PC-9 (cell line): ENCODE data around the gene MERTK. TPM values are rescaled to one million over a fixed set of nuclear protein-coding genes. Genes with fewer than 3 reads are reported as not detected.
"Not testable (repeated sequence)": the region's sequence is repeated elsewhere in the genome, so short reads cannot be mapped to it uniquely, and the experiment has no call there.

Experiments
- BruUV-seq: library from RNA; stranded (reverse); fragments of 400-500 nt; replicated peaks from 2 replicates; lab custom pipeline; 2021; lab: Mats Ljungman, UMichigan
- CTCF ChIA-PET: fragments of 300-600 bp; sonication (Branson Sonifier 250); formaldehyde crosslinking; loops from one replicate; lab custom pipeline; 2022; ENCODE audit warnings: antibody characterized with exemption; lab: Charles Lee
- POLR2A ChIA-PET: fragments of 300-600 bp; sonication (Branson Sonifier 250); formaldehyde crosslinking; loops from one replicate; lab custom pipeline; 2022; ENCODE audit warnings: antibody characterized with exemption; ENCODE audit not compliant: unreplicated experiment; lab: Charles Lee
- DNase-seq, 2 experiments: peaks; one replicate each; pipeline versions ENCODE4 v3.0.0 to v3.0.0-alpha.2; 2015 to 2022; ENCODE audit warnings: mixed read lengths in 1 of 2
- H2AFZ ChIP-seq: fragments of 200-600 bp; sonication (generic); 2 replicates; pipeline ENCODE4 v1.8.1; 2017; ENCODE audit warnings: antibody characterized with exemption
- H3F3A ChIP-seq: fragments of 200-600 bp; sonication (generic); 2 replicates; pipeline ENCODE4 v1.8.1; 2017; ENCODE audit warnings: antibody characterized with exemption, mild to moderate bottlenecking, low read depth; ENCODE audit not compliant: insufficient read depth
- H3K27ac ChIP-seq: fragments of 200-600 bp; sonication (generic); 2 replicates; pipeline ENCODE4 v1.6.1; 2016; ENCODE audit warnings: mixed run types
- H3K27me3 ChIP-seq: fragments of 200-600 bp; sonication (generic); 2 replicates; pipeline ENCODE4 v1.6.1; 2016; ENCODE audit warnings: low read depth, mixed run types; ENCODE audit not compliant: insufficient read depth
- H3K36me3 ChIP-seq: fragments of 200-600 bp; sonication (generic); 2 replicates; pipeline ENCODE4 v1.6.1; 2016; ENCODE audit warnings: low read depth, mixed run types
- H3K4me1 ChIP-seq: fragments of 200-600 bp; sonication (generic); replicated peaks from 2 replicates; pipeline ENCODE4 v1.6.1; 2016; ENCODE audit warnings: mixed run types; ENCODE audit not compliant: insufficient read depth
- H3K4me2 ChIP-seq: fragments of 200-600 bp; sonication (generic); 2 replicates; pipeline ENCODE4 v1.6.1; 2017; ENCODE audit warnings: mixed run types
- H3K4me3 ChIP-seq: fragments of 200-600 bp; sonication (generic); 2 replicates; pipeline ENCODE4 v1.6.1; 2016; ENCODE audit warnings: mixed run types
- H3K79me2 ChIP-seq: fragments of 200-600 bp; sonication (generic); 2 replicates; pipeline ENCODE4 v1.6.1; 2017; ENCODE audit warnings: low read depth, mixed run types
- H3K9me2 ChIP-seq: fragments of 200-600 bp; sonication (generic); 2 replicates; pipeline ENCODE4 v1.8.1; 2017; ENCODE audit warnings: mild to moderate bottlenecking; ENCODE audit not compliant: insufficient read depth
- H3K9me3 ChIP-seq: fragments of 200-600 bp; sonication (generic); 2 replicates; pipeline ENCODE4 v1.8.1; 2016; ENCODE audit warnings: low read depth; ENCODE audit not compliant: insufficient read depth
- H4K20me1 ChIP-seq: fragments of 200-600 bp; sonication (generic); 2 replicates; pipeline ENCODE4 v1.8.1; 2017; ENCODE audit not compliant: insufficient read depth
- EZH2 ChIP-seq: fragments of 200-600 bp; sonication (generic); IDR thresholded peaks from 2 replicates; pipeline ENCODE4 v1.8.0; 2017; ENCODE audit warnings: antibody characterized with exemption, low read depth
- intact Hi-C: fragments of 100-400 bp; cut with micrococcal nuclease; formaldehyde crosslinking; loops from one replicate; pipeline ENCODE4 v1.10.0; 2022; ENCODE audit not compliant: unreplicated experiment
- total RNA-seq: library from RNA; stranded (reverse); gene quantifications from 2 replicates; pipeline ENCODE4 v1.2.3, GENCODE V29; 2021
- TF ChIP-seq, protein P1 (sequence below): fragments of 200-600 bp; sonication (generic); conservative IDR thresholded peaks from 2 replicates; pipeline ENCODE4 v1.6.1; 2017; ENCODE audit warnings: mixed run types, antibody characterized with exemption, mild to moderate bottlenecking, moderate library complexity

Gene MERTK
- total RNA-seq, 1 experiment from 2014 or later = 1.6 TPM

DNA sequence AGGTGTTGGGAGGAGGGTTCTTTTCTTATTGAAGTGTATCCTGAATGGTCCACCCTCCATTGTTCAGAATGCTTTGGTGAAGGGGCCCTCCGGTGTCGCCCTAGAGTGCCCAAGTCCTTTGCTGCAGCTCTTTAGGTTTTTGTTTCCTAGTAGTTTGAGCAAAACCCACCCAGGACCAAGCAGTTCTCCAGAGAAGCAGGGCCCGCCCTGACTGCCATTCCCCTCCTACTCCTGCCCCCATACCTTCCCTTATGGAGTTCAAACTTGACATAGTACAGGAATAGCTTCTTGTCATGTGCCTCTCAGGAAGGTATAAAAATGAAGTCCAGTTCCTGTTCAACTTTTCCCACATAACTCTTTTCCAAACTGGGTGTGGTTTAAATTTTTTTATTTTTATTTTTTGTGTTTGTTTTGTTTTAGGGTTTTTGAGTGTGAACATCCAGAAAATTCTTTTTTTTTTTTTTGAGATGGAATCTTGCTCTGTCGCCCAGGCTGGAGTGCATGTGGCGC lies 5.6 kb downstream of the MERTK start:
- Histone ChIP-seq H3K4me1 (peaks cover 12% of the 10 kb centered on the region), H3K36me3 (no peaks in the 10 kb centered on the region), H3K79me2 (no peaks in the 10 kb centered on the region), H2AFZ (no peak overlapping the region), H3K27me3 (no peaks in the 10 kb centered on the region), H3K9me3 (no peaks in the 10 kb centered on the region), H3F3A (peaks cover 29% of the 10 kb centered on the region), H4K20me1 (no peaks in the 10 kb centered on the region), H3K9me2 (no peaks in the 10 kb centered on the region), H3K4me3 (no peak overlapping the region), H3K4me2 (no peak overlapping the region), H3K27ac (no peak overlapping the region)
- CTCF ChIA-PET = no interaction called here
- no TSS peak for BruUV-seq
- no peak for TF ChIP-seq EZH2
- TF ChIP-seq, protein P1, sequence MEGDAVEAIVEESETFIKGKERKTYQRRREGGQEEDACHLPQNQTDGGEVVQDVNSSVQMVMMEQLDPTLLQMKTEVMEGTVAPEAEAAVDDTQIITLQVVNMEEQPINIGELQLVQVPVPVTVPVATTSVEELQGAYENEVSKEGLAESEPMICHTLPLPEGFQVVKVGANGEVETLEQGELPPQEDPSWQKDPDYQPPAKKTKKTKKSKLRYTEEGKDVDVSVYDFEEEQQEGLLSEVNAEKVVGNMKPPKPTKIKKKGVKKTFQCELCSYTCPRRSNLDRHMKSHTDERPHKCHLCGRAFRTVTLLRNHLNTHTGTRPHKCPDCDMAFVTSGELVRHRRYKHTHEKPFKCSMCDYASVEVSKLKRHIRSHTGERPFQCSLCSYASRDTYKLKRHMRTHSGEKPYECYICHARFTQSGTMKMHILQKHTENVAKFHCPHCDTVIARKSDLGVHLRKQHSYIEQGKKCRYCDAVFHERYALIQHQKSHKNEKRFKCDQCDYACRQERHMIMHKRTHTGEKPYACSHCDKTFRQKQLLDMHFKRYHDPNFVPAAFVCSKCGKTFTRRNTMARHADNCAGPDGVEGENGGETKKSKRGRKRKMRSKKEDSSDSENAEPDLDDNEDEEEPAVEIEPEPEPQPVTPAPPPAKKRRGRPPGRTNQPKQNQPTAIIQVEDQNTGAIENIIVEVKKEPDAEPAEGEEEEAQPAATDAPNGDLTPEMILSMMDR = no peak
- intact Hi-C loops = loop anchor here (5.0 kb wide), 1 partner anchor 38 kb away; no protein-coding TSS in a partner anchor
- POLR2A ChIA-PET = no interaction called here
- no peak for DNase-seq

DNA sequence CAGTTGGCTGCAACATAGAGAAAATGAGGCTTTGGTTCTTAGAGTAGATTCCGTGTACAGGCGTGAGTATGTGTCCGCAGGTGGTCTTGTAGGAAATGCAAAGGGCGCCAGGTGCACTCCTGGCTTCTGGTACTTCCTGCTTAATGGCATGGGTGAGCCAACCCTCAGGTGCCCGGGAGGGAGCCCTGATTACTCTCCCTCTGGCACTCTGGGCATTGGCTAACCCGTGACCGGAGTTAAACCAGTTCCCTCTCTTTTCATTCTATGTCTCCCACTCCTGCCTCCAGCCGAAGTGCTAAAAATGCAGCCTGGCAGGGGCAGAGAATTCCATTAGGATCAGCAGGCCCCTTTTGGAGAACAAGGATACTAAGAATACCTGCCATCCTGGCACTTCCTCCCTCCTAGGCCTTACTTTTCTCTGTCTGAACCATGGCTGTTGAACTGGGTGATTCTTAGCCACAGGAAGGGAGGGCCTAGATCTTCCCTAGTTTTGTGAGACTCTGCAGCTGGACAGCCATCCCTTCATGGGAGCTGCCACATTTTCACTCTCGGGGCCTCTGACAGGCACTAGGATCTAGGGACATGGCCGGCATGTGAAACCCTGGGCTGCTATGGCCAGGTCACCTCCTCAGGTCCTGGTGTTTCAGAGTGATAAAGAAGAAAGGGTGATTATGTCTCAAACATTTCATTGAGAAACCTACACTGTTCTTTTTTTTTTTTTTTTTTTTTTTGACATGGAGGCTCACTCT lies 6.5 kb downstream of the MERTK start:
- BruUV-seq = no TSS peak
- Histone ChIP-seq H3K27me3 (no peaks in the 10 kb centered on the region), H3K9me2 (no peaks in the 10 kb centered on the region), H3K79me2 (no peaks in the 10 kb centered on the region), H3K4me2 (no peak overlapping the region), H3K4me3 (no peak overlapping the region), H3F3A (peaks cover 20% of the 10 kb centered on the region), H3K9me3 (no peaks in the 10 kb centered on the region), H3K27ac (no peak overlapping the region), H3K36me3 (no peaks in the 10 kb centered on the region), H4K20me1 (no peaks in the 10 kb centered on the region), H3K4me1 (peaks cover 12% of the 10 kb centered on the region), H2AFZ (no peak overlapping the region)
- ChIA-PET POLR2A (no interaction called here), CTCF (interaction anchor here (0.6 kb wide), 1 partner anchor 140 kb away, joined by 5 read pairs; no protein-coding TSS in a partner anchor)
- no peak for DNase-seq
- intact Hi-C loops = loop anchor here (5.0 kb wide), 1 partner anchor 37 kb away; no protein-coding TSS in a partner anchor
- no peak for TF ChIP-seq EZH2

DNA sequence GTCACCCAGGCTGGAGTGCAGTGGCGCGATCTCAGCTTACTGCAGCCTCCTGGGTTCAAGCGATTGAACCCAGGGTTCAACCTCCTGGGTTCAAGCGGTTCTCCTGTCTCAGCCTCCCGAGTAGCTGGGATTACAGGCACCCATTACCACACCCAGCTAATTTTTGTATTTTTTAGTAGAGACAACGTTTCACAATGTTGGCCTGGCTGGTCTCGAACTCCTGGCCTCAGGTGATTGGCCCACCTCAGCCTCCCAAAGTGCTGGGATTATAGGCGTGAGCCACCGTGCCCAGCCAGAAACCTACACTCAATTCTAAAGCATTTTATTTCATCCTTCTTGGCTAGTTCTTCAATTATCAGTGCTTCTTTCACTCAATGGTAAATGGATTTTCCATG lies 7.1 kb downstream of the MERTK start:
- POLR2A ChIA-PET = interaction anchor here (0.6 kb wide), 1 partner anchor 41 kb away, joined by 6 read pairs; no protein-coding TSS in a partner anchor
- H3K27ac ChIP-seq, intact Hi-C loops, H3K27me3 ChIP-seq, DNase-seq, H3K4me3 ChIP-seq, H3K79me2 ChIP-seq, H3K9me2 ChIP-seq, H3K36me3 ChIP-seq, H3K4me2 ChIP-seq, H4K20me1 ChIP-seq, H2AFZ ChIP-seq, BruUV-seq, H3K9me3 ChIP-seq, CTCF ChIA-PET: not testable (repeated sequence)
- H3F3A ChIP-seq = peaks cover 14% of the 10 kb centered on the region
- peaks cover 12% of the 10 kb centered on the region for H3K4me1 ChIP-seq
